Activated CD8-positive, alpha-beta memory T cell treated with anti-CD3 and anti-CD28 coated beads, Interleukin-2, amount 50 U/mL, for 1 hour (primary cell): ENCODE data around the gene FER.
"Not testable (repeated sequence)": the region's sequence is repeated elsewhere in the genome, so short reads cannot be mapped to it uniquely, and the experiment has no call there.

Experiments
- DNase-seq: peaks from one replicate; pipeline ENCODE4 v3.0.0-alpha.2; 2020; ENCODE audit errors: extremely low read depth

Gene FER

DNA sequence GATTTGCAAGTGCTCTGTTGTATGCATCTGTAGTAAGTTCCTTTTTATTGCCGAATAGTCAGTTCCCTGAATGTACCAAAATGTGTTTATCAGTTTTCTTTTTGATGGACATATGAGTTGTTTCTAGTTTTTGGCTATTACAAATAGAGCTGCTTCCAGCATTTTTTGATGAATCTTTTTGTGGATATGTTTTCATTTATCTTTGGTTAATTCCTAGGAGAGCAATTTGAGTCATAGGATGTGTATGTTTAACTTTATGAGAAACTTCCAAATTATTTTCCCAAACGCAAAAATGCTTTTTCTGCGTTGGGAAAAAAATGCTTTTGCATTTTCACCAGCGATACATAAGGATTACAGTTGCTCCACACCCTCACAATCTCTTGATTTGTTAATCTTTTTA, 287.7 kb downstream of the FER start:
- DNase-seq: no peak

DNA sequence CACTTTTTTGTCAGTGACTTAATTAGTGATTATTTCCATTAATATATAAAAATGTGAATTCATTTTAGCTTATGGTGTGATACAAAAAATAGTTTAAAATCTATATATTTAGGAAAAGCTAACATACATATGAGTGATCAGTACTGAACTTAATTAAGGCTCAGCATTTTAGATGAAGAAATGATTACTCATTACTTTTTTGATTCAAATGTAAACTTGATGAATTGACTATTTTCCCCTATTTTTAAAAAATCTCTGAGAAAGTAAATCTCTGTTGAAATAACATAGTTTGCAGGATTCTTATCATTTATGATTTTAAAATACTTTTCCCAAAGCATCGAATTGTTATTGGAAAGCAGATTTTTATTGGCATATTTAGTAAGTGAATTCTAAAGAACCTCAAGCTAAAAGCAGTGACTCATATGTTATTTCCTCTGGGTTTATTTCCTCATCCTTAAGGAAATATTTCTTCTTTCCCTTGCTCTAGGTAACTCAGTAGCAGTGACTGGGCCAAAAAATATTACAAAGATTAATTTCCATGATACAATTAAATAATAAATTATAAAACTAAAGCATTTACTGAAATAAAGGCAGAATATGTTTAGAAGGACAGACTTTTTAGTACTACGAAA, 290.6 kb downstream of the FER start:
- DNase-seq: no peak

DNA sequence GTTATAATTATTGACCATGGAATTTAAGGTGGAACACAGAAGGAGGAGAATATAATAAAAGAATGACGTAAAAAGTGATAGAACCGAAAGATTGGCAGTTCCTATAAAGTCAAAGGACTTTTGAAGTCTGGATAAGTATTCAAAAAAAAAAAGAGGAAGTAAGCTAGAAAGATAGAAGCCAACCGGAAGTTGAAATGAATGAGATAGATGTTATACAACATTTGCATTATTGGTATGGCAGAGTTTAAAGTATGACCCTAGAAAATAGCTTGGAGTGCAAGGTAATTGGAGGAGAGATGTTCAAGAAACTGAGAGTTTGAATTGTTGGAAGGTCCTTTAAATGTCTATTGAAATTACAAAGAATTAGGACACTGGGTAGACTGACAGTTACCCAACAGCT, 293.6 kb downstream of the FER start:
- DNase-seq: no peak

DNA sequence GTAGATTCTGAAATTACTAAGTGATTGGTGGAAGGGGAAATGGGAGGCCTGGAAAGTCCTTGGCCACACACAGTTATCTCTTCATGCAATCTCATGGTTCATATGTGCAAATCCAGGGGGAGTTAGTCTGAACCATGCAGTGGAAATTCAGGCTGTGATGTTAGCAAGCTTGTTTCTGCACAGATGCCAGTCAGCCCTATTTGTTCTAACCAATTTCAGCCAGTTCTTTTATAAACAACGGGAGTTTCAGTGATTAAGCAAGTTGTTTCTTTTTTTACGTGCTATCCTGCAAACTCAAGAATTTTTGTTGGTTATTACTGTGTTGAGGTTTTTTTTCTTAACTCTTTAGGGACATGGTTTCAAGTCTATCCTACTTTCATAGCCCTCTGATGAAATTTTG, 298.0 kb downstream of the FER start:
- no peak for DNase-seq

DNA sequence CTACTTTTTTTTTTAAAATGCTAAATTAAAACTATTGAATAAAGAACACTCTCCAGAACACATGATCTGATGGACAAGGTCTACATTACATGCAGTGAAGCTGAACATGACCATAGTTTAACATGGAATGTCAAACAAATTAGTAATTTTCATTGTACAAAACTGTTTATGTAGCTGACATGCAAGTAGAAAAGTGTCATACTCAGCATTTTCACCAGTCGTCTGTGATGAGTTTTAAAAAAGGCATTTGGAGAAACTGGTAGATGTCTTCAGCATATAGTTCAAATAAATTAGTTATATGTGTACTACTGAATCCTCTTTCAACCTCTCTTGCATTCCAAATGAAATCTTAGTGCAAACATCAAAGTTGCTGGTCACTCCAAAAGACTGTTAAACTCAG, 301.9 kb downstream of the FER start:
- no peak for DNase-seq

DNA sequence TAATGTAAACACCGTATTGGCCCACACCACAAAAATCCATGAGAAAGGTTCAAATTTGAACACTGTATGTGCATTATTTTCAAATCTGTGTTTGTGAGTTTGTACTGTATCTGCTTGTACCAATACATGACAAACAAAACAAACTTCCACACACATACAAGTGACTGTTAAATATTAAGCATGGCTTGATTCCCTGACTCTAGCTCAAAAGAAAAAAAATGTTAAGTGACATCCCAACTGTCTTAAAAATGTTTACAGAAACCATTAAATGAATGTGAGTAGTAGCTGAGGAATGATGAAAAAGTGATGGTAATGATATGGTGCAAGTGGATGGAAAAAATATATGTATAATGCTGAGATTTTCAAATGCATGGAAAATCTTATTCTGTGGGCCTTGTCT, 302.6 kb downstream of the FER start:
- not testable (repeated sequence) for DNase-seq

DNA sequence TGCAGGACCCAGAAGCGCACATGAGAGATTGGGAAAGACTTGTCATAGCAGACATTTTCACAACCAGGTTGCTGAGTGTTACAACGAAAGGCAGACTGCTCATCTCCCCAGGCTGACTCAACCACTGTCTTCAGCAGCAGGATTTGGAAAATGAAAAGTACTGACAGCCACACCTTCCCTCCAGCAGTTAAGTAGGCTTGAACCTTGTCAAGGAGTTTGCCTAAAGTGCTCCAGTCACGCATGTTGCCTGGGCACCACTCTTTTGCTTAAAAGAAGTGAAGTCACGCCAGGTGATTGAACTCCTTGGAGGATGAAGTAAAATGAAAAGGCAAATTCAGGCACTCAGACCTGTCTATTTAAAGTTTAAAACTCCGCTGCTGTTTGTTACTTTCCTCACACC, 304.5 kb downstream of the FER start:
- DNase-seq: not testable (repeated sequence)

DNA sequence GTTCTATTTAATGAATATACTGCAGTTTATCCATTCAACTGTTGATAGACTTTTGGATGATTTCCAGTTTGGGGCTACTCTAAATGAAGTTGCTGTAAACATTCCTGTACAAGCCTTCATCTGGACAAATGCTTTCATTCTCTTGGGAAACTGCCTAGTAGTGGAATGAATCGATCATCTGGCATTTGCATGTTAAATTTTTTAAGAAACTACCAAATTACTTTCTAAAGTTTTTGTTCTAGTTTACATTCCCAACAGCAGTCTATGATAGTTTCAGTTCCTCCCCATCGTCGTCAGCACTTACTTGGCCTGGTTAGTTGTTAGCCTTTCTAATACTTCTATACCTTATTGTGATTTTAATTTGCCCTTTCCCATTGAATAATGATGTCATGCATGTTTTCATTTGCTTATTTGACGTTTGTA, 306.3 kb downstream of the FER start:
- no peak for DNase-seq

DNA sequence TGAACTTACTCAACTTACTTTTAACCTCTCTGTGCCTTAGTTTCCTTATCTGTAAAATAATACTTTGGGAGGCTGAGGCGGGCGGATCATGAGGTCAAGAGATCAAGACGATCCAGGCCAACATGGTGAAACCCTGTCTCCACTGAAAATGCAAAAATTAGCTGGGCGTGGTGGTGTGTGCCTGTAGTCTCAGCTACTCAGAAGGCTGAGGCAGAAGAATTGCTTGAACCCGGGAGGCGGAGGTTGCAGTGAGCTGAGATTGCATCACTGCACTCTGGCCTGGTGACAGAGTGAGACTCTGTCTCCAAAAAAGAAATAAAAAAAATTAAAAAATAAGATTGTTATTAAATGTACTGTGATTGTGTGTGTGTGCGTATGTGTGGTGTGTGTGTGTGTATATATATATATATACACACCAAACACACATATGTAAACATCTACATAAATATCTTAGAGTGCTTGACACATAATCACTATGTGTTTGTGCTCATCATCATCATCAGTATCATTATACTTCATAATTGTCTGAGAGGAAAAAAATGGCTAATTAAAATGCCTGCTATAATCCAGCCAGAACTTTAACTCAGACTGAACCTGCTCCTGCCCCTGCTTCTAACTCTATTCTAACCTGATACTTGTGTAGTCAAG, 312.8 kb downstream of the FER start:
- no peak for DNase-seq

DNA sequence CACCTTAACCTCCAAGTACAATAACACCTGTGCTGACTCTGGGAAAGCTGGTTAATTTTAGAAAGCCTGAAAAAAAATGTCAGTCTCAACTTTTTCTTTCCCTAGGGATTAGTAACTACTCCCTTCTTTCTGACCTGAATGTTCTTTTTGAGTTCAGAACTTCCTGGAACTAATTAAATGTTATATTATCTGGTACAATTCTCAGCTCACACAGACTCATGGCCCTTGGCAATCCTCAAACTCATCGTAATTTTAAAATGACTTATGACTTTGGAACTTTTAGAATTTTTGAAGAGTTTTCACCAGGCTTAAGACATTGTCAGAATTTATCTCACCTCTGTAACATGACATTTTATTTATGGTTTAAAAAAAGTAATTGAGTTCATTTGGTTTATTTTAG, 315.0 kb downstream of the FER start:
- no peak for DNase-seq

DNA sequence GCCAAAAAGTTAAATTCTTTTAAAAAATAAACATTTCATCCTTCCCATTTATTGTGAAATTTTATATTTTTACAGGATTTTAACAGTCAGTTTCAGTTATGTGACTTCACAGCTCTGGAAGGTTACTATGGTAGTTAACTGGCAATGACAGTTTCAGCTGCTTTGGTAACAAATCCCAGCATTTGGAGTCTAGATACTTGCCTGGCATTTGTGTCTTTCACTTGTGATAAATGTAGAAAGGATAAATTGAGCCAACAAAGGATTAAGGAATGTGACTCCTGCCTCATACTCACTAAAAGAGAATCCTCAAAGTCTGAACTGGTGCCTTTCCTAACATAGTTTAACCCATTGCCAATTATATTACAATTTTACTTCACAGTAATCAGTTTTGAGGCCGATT, 315.5 kb downstream of the FER start:
- DNase-seq: no peak

DNA sequence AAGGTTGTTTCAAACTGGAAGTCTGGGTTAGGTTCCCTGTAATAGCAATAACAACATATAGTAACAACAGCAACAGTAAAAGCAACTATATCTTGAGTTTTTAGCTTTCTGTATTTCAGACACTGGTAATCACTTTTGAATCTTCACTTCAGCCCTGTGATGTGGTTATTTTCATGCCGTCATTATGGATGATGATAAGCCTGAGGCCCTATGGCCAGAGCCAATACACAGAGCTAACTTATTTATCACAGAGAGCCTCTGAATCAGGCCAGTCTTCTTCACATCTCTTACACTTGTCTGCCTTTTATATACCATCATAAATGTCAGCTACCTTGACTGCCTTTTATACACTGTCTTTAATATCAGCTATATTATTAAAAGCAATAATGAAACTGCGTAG, 329.0 kb downstream of the FER start:
- no peak for DNase-seq

DNA sequence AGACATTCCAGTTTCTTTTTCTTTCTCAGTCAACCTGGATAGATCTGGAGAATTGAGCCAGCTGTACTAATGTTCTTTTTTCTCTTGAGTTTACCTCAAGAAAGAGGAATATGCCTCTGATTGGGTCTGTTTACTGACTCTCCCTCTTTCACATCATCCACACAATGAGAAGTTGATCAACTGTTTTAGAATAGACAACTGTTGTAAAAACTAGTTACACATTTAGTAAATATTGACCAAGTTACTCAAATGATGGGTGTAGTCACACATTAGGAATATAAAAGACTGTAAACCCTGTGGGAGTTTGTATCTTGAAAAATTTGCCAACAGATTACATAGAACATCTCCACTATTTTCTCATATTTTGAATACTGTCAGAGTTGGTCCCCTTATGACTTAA, 330.8 kb downstream of the FER start:
- DNase-seq: no peak

DNA sequence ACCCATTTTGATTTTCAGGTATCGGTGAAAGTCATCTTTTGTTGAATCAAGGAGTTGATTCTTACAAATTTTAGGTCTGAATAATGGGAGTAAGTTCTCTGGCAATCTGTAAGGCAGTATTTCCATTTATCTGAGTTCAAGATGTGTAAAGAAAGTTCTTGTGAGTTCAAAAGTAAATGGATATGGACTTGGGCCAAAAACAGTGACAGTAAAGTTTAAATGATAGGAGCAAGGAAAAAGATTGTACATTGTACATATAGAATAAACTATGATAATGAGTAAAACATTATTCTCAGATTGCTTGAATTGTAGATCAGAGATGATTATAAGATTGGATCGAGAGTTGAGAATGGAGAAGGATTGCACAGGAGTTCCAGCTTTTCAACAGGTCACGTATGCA, 332.8 kb downstream of the FER start:
- no peak for DNase-seq

DNA sequence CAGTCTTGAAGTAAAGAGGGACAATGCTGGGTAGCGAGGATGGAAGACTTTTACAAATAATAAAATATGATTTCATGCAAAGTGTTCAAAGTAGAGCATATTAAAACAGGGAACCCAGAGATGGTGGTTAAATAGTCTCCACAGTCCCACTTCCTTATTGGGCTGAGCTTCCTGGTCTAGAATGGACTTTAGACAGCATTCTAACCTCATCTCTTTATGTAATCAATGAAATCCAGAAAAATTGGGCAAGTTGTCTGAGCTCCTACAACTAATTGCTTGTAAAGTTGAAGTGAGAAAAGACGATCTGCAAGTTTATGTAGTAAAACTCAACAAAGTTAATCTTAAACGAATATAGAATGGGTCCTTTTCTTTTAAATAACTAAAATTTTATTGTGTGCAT, 333.2 kb downstream of the FER start:
- DNase-seq: no peak

DNA sequence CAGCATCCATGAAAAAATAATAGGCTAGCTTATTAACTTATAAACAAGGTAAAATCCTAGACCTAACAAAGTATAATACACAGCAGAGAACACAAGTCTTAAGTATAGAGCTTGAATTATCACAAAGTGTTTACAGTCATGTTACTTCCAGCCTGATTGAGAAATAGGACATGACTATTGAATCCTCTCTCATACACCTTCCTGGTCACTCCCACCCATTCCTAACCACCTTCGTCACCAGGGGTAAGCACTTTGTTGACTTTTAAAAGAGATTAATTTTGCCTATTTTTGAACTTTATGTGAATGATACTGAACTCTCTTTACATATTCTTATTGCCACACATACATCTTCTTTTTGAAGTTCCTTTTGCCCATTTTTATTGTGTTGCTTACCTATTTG, 336.2 kb downstream of the FER start:
- DNase-seq: no peak

DNA sequence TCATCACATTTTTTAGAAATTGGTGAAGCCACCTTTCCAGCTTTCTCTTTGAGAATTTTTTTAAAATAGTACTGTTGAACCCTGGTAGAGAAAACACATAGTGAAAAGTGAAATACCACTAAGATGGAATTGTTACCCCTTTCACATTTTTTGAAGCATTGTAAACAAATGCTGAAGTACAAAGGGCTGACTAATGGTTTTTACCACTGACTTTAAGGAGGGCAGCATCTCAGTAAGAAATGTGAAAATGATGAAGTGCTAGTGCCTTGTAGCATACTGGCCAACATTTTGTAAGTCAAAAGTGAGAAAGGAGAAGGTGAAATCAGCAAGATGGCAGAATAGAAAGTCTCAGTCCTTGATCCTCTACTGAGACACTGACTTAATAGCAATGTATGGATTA, 341.5 kb downstream of the FER start:
- DNase-seq: no peak

DNA sequence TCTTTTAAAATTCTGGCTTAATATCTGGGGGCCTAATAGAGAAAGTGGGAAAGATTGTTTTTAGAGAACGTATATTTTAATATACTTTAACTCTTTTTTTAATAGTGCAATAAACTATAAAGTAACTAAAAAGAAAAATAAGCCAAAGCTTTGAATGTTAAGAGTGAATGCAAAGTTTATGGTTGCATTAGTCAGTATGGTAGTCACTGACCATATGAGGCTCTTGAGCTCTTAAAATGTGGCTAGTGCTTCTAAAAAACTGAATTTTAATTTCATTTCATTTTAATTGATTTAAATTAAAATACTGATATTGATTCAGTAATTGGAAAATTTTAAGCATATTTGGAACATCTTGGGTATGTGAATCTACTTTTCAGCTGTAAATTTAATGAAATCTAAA, 351.4 kb downstream of the FER start:
- no peak for DNase-seq

DNA sequence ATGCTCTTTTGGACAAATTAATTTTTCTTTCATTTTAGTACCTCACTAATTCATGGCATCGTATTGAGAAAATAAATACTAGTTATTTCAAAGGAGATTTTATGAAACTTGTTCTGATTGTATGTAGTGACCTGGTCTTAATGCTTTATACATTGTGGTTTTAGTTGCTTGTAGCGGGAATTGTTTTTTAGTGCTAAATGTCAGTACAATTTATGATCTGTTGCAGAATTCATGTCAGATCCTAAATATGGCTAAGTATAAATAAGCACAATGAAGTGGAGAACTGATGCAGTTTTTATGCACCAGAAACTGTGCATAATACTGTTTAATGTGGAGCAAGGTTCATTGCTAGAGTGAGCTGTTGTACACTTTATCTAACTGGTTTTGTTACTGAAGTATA, 353.3 kb downstream of the FER start:
- no peak for DNase-seq

DNA sequence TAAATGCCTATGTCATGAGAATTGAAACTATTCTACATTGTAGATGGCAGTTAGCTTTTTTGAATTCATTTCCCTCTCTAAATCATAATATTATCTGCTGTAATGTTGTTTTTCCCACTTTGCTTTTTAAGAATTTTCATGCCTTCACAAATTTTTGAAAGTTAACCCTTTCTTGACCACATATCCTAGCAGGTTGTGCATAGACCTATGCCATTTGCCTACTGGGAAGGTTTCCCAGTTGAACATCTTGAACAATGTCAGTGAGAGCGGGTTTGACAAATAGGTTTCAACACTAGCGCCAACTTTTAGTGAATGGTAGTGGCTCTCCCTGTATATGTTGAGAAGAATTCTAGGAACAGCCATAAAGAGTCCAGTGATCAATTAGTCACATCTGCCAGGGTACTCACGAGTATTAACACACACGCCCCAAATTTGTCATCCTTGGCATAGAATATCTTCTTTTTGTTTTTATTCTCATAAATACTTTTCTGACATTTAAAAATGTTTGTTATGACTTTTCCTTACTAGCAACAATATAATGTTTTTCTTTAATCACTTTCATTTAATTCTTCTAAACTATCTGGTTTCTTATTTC, 354.5 kb downstream of the FER start:
- no peak for DNase-seq

DNA sequence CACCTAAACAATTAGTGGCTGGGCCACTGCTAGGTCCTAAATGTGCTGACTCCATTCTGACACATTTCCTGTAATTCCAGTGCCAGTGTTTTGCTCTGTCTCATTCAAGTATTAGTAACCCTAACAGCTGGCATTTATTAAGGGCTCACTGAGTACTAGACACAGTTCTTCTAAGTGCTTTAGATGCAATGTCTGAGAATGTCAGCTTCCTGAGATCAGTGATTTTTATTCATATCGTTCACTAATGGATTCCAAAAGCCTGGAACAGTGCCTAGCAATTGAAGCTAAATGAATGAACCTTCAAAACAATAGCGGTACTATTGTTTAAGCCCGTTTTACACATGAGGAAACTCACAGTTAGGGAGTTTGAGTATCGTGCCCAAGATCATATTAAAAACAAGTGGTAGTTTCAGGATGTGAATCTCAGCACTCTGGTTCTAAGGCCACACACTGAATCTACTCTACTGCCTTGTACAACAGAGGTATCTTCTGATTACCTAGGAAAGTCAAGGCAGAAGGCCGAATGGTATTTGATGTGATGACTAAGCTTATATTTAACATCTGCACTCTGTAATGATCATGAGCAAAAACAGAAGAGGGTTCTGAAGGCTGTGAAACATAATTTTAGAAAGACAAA, 358.1 kb downstream of the FER start:
- no peak for DNase-seq

DNA sequence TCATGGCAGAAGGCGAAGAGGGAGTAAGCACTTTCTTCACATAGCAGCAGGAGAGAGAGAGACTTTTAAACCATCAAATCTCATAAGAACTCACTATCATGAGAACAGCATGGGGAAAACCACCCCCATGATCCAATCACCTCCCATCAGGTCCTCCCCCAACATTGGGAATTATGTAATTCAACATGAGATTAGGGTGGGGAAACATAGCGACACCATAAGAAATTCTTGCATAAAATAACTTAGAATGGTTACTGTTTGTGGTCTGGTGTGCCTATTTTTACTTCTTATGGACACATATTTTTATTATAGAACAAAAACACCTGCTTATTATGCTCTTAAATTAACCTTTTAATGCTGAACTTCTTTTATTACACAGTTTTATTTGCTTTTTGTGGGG, 364.0 kb downstream of the FER start:
- DNase-seq: no peak

DNA sequence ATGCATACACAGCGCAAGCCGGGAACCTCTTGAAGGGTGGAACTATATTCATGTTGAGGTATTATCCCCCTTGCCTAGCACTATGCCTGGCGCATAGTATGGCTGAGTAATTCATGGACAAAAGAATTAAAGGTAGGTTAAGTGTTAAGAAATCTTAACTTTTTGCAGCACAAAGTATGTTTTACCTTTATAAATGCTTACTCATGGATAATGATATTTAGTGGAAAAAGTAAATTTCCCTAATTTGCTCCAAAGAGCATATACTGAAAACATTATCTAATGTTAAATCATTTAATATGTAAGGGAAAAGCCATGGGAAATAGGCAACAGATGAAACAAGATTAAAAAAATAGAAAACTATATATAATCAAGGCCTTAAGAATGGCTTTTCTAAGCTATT, 365.9 kb downstream of the FER start:
- DNase-seq: no peak
